H1 (cell line): ENCODE data around the gene DLG5. TPM values are rescaled to one million over a fixed set of nuclear protein-coding genes. Genes with fewer than 3 reads are reported as not detected.

ENCODE experiments used
- CTCF ChIA-PET: fragments of 300-600 bp; sonication (Branson Sonifier 250); formaldehyde crosslinking; loops from one replicate; lab custom pipeline; 2021; ENCODE audit not compliant: partially characterized antibody; lab: Charles Lee
- POLR2A ChIA-PET: fragments of 300-600 bp; sonication (Branson Sonifier 250); formaldehyde crosslinking; loops from one replicate; lab custom pipeline; 2021; ENCODE audit warnings: inconsistent platforms; ENCODE audit not compliant: partially characterized antibody; lab: Charles Lee
- DNase-seq, 2 experiments: peaks; one replicate each; pipeline versions ENCODE4 v3.0.0 to v3.0.0-alpha.2; 2010 to 2022; ENCODE audit warnings: low spot score in 2 of 2, low read depth in 1 of 2, mixed read lengths in 1 of 2
- FAIRE-seq: peaks from 2 replicates; lab custom pipeline; 2011; peaks lifted over from hg19 to GRCh38; lab: Jason Lieb, UNC
- H2AFZ ChIP-seq: 2 replicates; pipeline ENCODE4 v1.8.1; 2012; ENCODE audit warnings: low read length, inconsistent platforms
- H2AK5ac ChIP-seq: 2 replicates; pipeline ENCODE4 v1.6.1; 2013; ENCODE audit warnings: low read depth, low read length
- H2BK120ac ChIP-seq: replicated peaks from 2 replicates; pipeline ENCODE3; 2013; ENCODE audit warnings: low read depth, low read length, inconsistent platforms
- H2BK12ac ChIP-seq: 2 replicates; pipeline ENCODE4 v1.6.1; 2013; ENCODE audit warnings: low read depth, low read length
- H2BK15ac ChIP-seq: 2 replicates; pipeline ENCODE4 v1.6.1; 2013; ENCODE audit warnings: low read length
- H2BK20ac ChIP-seq: 2 replicates; pipeline ENCODE4 v1.6.1; 2013; ENCODE audit warnings: low read length
- H2BK5ac ChIP-seq: 2 replicates; pipeline ENCODE4 v1.6.1; 2013; ENCODE audit warnings: low read depth, low read length
- H3K14ac ChIP-seq: 2 replicates; pipeline ENCODE4 v1.6.1; 2013; ENCODE audit warnings: inconsistent platforms; ENCODE audit not compliant: insufficient read length
- H3K18ac ChIP-seq: 2 replicates; pipeline ENCODE4 v1.6.1; 2013; ENCODE audit warnings: low read length; ENCODE audit errors: extremely low read depth
- H3K23ac ChIP-seq: 2 replicates; pipeline ENCODE4 v1.6.1; 2013; ENCODE audit warnings: inconsistent platforms; ENCODE audit not compliant: insufficient read length
- H3K23me2 ChIP-seq: 2 replicates; pipeline ENCODE4 v1.6.1; 2013; ENCODE audit warnings: low read depth, low read length
- H3K27ac ChIP-seq: 2 replicates; pipeline ENCODE4 v1.6.1; 2011; ENCODE audit warnings: low read depth, low read length, inconsistent platforms
- H3K27me3 ChIP-seq, 4 experiments: replicated peaks in 1 of 4; 1 replicate in 1 of 4; 2 replicates in 3 of 4; pipeline versions ENCODE4 v1.6.1 to v1.8.1; 2011 to 2013; ENCODE audit warnings: low read length in 3 of 4, mild to moderate bottlenecking in 3 of 4, inconsistent platforms in 2 of 4, mixed read lengths in 2 of 4, moderate library complexity in 1 of 4; ENCODE audit not compliant: control insufficient read depth in 3 of 4, insufficient read depth in 3 of 4; ENCODE audit errors: extremely low read depth in 1 of 4
- H3K36me3 ChIP-seq, 4 experiments: 2 replicates each; pipeline versions ENCODE4 v1.6.1 to v1.8.1; 2011 to 2013; ENCODE audit warnings: mild to moderate bottlenecking in 4 of 4, low read length in 3 of 4, moderate library complexity in 2 of 4, control low read depth in 1 of 4, inconsistent platforms in 1 of 4; ENCODE audit not compliant: insufficient read depth in 4 of 4, control insufficient read depth in 2 of 4
- H3K4ac ChIP-seq: replicated peaks from 2 replicates; pipeline ENCODE3; 2013; ENCODE audit warnings: low read length, low read depth, mixed read lengths, inconsistent platforms; ENCODE audit not compliant: insufficient read length
- H3K4me1 ChIP-seq, 4 experiments: replicated peaks in 1 of 4; 1 replicate in 1 of 4; 2 replicates in 3 of 4; pipeline versions ENCODE4 v1.6.1 to v1.8.1; 2011 to 2013; ENCODE audit warnings: low read length in 3 of 4, inconsistent platforms in 2 of 4, mixed read lengths in 1 of 4; ENCODE audit not compliant: insufficient read depth in 4 of 4, control insufficient read depth in 3 of 4
- H3K4me2 ChIP-seq, 2 experiments: 2 replicates each; pipeline versions ENCODE4 v1.6.1 to v1.8.1; 2011 to 2013; ENCODE audit warnings: low read depth in 2 of 2, low read length in 2 of 2, control low read depth in 1 of 2, inconsistent platforms in 1 of 2, mild to moderate bottlenecking in 1 of 2; ENCODE audit not compliant: insufficient read depth in 1 of 2
- H3K4me3 ChIP-seq, 4 experiments: fragments of 200-600, 300-600 bp in 1 of 4; sonication (generic), shearing (Covaris generic), sonication (Bioruptor Twin) in 1 of 4; 2 replicates each; pipeline versions ENCODE4 v1.5.1 to v1.8.1; 2011 to 2016; ENCODE audit warnings: low read length in 4 of 4, low read depth in 3 of 4, control low read depth in 2 of 4, inconsistent platforms in 2 of 4, mild to moderate bottlenecking in 2 of 4, mixed read lengths in 1 of 4, moderate library complexity in 1 of 4; ENCODE audit not compliant: insufficient read depth in 2 of 4; ENCODE audit errors: extremely low read depth in 1 of 4
- H3K56ac ChIP-seq: replicated peaks from 2 replicates; pipeline ENCODE3; 2013; ENCODE audit warnings: low read depth, mild to moderate bottlenecking, mixed read lengths, low read length, inconsistent platforms; ENCODE audit not compliant: insufficient read length
- H3K79me1 ChIP-seq: 2 replicates; pipeline ENCODE4 v1.6.1; 2013; ENCODE audit warnings: low read depth, low read length, control low read depth
- H3K79me2 ChIP-seq, 2 experiments: 2 replicates each; pipeline versions ENCODE4 v1.6.1 to v1.8.1; 2012 to 2013; ENCODE audit warnings: low read length in 2 of 2, mild to moderate bottlenecking in 2 of 2, inconsistent platforms in 1 of 2; ENCODE audit not compliant: insufficient read depth in 2 of 2, control insufficient read depth in 1 of 2
- H3K9ac ChIP-seq, 4 experiments: replicated peaks in 1 of 4; 1 replicate in 1 of 4; 2 replicates in 3 of 4; pipeline versions ENCODE4 v1.6.1 to v1.8.1; 2011 to 2013; ENCODE audit warnings: low read depth in 3 of 4, low read length in 3 of 4, control low read depth in 2 of 4, mild to moderate bottlenecking in 2 of 4, moderate library complexity in 2 of 4, inconsistent platforms in 1 of 4; ENCODE audit errors: extremely low read depth in 1 of 4
- H3K9me3 ChIP-seq, 2 experiments: 2 replicates each; pipeline versions ENCODE4 v1.6.1 to v1.8.1; 2012 to 2013; ENCODE audit warnings: mild to moderate bottlenecking in 2 of 2, moderate library complexity in 2 of 2, control low read depth in 1 of 2, inconsistent platforms in 1 of 2, low read depth in 1 of 2, low read length in 1 of 2, mixed read lengths in 1 of 2; ENCODE audit not compliant: insufficient read depth in 2 of 2
- H4K20me1 ChIP-seq, 2 experiments: replicated peaks in 1 of 2; 2 replicates each; pipeline versions ENCODE3 to v1.8.1; 2011 to 2013; ENCODE audit warnings: inconsistent platforms in 2 of 2, low read length in 2 of 2, mild to moderate bottlenecking in 1 of 2; ENCODE audit not compliant: insufficient read depth in 2 of 2, control insufficient read depth in 1 of 2
- H4K5ac ChIP-seq: 2 replicates; pipeline ENCODE4 v1.6.1; 2013; ENCODE audit warnings: low read length, low read depth, mixed read lengths, inconsistent platforms; ENCODE audit not compliant: insufficient read length
- H4K8ac ChIP-seq: 2 replicates; pipeline ENCODE4 v1.8.0; 2013; ENCODE audit warnings: mild to moderate bottlenecking, moderate library complexity, low read length, inconsistent platforms; ENCODE audit not compliant: insufficient read depth; ENCODE audit errors: extremely low read depth
- H4K91ac ChIP-seq: replicated peaks from 2 replicates; pipeline ENCODE3; 2013; ENCODE audit warnings: low read length, mixed read lengths, inconsistent platforms; ENCODE audit not compliant: insufficient read length
- EP300 ChIP-seq, 2 experiments: IDR thresholded peaks; 1 replicate in 1 of 2; 2 replicates in 1 of 2; pipeline ENCODE4 v1.6.1; 2011 to 2012; ENCODE audit warnings: low read depth in 2 of 2, low read length in 2 of 2, mild to moderate bottlenecking in 2 of 2, borderline replicate concordance in 1 of 2, inconsistent platforms in 1 of 2, moderate library complexity in 1 of 2
- NRF1 ChIP-seq: IDR thresholded peaks from 2 replicates; pipeline ENCODE4 v1.6.1; 2011; ENCODE audit warnings: mild to moderate bottlenecking, low read depth, low read length, improper control_type of control experiment
- TBP ChIP-seq: IDR thresholded peaks from 2 replicates; pipeline ENCODE4 v1.6.1; 2011; ENCODE audit warnings: low read depth, low read length, improper control_type of control experiment
- WGBS, 2 experiments: shearing (Covaris generic) in 1 of 2; methylation state at CpG; one replicate each; pipeline versions ENCODE4 v1.1.6 to v1.1.7; 2013 to 2015; ENCODE audit warnings: low lambda C conversion rate in 2 of 2, mixed read lengths in 2 of 2, inconsistent platforms in 1 of 2, low coverage in 1 of 2, missing lambda C conversion rate in 1 of 2; ENCODE audit not compliant: insufficient replicate concordance in 2 of 2, insufficient coverage in 1 of 2, insufficient read length in 1 of 2; ENCODE audit errors: extremely low coverage in 1 of 2, missing lambda C conversion rate in 1 of 2; 5-methylcytosine and 5-hydroxymethylcytosine counted together
- polyA plus RNA-seq, 7 experiments: library from polyadenylated mRNA; depleted of rRNA in 3 of 7; stranded (reverse) in 5 of 7; unstranded in 2 of 7; fragments of >200 nt in 5 of 7; fragments of 200-250 nt in 2 of 7; gene quantifications; 1 replicate in 5 of 7; 2 replicates in 1 of 7; 4 replicates in 1 of 7; pipeline versions ENCODE4 v1.2.1 to v1.2.3, GENCODE V29; 2011 to 2013; ENCODE audit warnings: missing spikeins in 2 of 7, mixed read lengths in 2 of 7
- total RNA-seq: library from RNA; stranded (reverse); fragmentation: NEBNext Ultra II Directional; extraction: Animal tissue kit (Norgen Biotek cat#: 25700); gene quantifications from 2 replicates; pipeline ENCODE4 v1.2.1, GENCODE V29; 2021
- TF ChIP-seq, protein P1 (sequence below): IDR thresholded peaks from 2 replicates; pipeline ENCODE4 v1.6.1; 2012; ENCODE audit warnings: inconsistent platforms

Gene DLG5
- total and polyA plus RNA-seq, 2 of the 8 experiments (the other 6 are each of a cell fraction or from before 2014, with no cell fraction given), result 15.6 to 71.4 TPM

DNA sequence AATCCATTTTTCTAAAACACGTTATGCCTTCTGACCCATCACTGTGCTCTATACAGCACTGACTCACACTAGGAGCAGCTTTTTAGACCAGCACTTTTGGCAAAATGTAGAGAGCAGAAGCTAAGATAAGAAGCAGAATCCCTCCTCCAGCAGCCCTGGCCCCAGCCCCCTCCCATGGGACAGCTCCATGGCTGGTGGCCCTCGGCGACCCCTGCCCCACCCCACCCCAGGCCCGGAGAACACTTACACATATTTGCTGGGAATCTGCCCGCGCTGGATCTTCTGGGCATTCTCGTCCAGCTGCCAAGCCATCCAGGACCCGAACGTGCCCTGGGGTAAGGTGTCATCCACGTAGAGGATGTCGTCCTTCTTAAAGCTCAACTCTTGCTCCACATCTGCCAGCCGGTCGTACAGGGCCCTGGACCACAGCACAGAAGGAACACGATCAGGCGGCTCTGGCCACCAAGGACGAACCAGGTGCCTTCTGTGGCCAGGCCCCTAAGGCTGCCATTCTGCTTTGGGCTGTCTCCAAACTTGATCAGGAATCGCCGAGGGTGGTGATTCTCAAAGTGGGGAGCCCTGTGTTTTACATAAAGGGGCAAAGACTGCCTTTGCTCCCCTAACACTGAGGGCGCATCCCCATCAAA, 119.9 kb downstream of the DLG5 start:
- CTCF ChIA-PET, result interaction anchor here (0.8 to 1.6 kb wide), 2 partner anchors 10 to 12 kb away, joined by 3 to 4 read pairs; no protein-coding TSS in a partner anchor
- Histone ChIP-seq H4K20me1 (peaks cover 0 to 3% of the 10 kb centered on the region in 2 experiments), H4K8ac (no peak overlapping the region), H2BK120ac (no peak overlapping the region), H3K14ac (no peak overlapping the region), H3K9me3 (no peaks in the 10 kb centered on the region), H3K4me1 (peaks cover 4 to 8% (median 7%) of the 10 kb centered on the region in 4 experiments; a peak in 5 of 7 replicates), H4K91ac (no peak overlapping the region), H3K36me3 (peaks cover 8 to 59% (median 38%) of the 10 kb centered on the region in 4 experiments; a peak in 7 of 8 replicates), H3K4me2 (no peak overlapping the region), H3K18ac (no peak overlapping the region), H3K4ac (no peak overlapping the region), H3K27me3 (no peaks in the 10 kb centered on the region), H3K23ac (no peak overlapping the region), H2BK20ac (no peak overlapping the region), H2AK5ac (no peak overlapping the region), H4K5ac (no peak overlapping the region), H3K27ac (no peak overlapping the region), H2BK15ac (no peak overlapping the region), H2BK5ac (no peak overlapping the region), H3K79me2 (no peaks in the 10 kb centered on the region), H2BK12ac (no peak overlapping the region), H3K4me3 (no peak overlapping the region), H2AFZ (no peak overlapping the region), H3K9ac (no peak overlapping the region), H3K56ac (no peak overlapping the region), H3K79me1 (peaks cover 2% of the 10 kb centered on the region; the same call in 1 of the 2 replicates), H3K23me2 (no peaks in the 10 kb centered on the region)
- 85% methylated on average over 19 of the region's 19 CpGs; no CpG with 5 or more reads in 1 of the 2 experiments for WGBS, 2 experiments
- FAIRE-seq (no peak), DNase-seq (no peak)
- POLR2A ChIA-PET, result no interaction called here
- TF ChIP-seq NRF1 (no peak), TBP (no peak), EP300 (IDR thresholded peaks at IDR 0.05; ENCODE audit: borderline replicate concordance in 1 of 2, low read depth in 2 of 2, low read length in 2 of 2) (no peak)
- TF ChIP-seq, protein P1, sequence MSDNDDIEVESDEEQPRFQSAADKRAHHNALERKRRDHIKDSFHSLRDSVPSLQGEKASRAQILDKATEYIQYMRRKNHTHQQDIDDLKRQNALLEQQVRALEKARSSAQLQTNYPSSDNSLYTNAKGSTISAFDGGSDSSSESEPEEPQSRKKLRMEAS, result no peak
